ENCODE data around the gene TACC2. TPM values are rescaled to one million over a fixed set of nuclear protein-coding genes. Genes with fewer than 3 reads are reported as not detected.

Gene TACC2
- total RNA-seq, 1 donor from 2014 or later: 11.2 TPM

GRCh38 chr10:122122493-122122892, 133.5 kb downstream of the TACC2 start:
- DNase-seq (ENCODE audit: low read depth): no peak

DNA sequence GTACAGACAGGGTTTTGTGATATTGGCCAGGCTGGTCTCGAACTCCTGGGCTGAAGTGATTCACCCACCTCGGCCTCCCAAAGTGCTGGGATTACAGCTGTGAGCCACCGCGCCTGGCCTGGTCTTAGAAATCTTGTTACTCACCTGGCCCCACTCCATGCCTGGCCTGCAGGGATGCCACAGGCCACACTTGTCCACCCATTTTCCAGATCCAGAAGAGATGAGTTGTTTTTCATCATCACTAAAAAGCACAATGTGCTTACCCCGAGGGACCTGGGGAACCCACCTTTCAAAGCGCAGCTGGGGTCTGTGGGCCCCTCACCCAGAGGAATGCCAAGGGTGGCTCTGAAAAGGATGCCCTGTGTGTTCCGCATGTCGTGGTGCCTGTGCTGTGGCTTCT, 134.2 kb downstream of the TACC2 start:
- no peak for DNase-seq (ENCODE audit: low read depth)

GRCh38 chr10:122124342-122124741, 135.4 kb downstream of the TACC2 start:
- DNase-seq (ENCODE audit: low read depth): no peak

- DNase-seq (ENCODE audit: low read depth): no peak
Observed at GRCh38 chr10:122124808-122125207, 135.8 kb downstream of the TACC2 start.

GRCh38 chr10:122126763-122127659, 138.0 kb downstream of the TACC2 start:
- DNase-seq (ENCODE audit: low read depth): peak; percentile 93

GRCh38 chr10:122127943-122128342, 139.0 kb downstream of the TACC2 start:
- peak; percentile 48 for DNase-seq (ENCODE audit: low read depth)

DNA sequence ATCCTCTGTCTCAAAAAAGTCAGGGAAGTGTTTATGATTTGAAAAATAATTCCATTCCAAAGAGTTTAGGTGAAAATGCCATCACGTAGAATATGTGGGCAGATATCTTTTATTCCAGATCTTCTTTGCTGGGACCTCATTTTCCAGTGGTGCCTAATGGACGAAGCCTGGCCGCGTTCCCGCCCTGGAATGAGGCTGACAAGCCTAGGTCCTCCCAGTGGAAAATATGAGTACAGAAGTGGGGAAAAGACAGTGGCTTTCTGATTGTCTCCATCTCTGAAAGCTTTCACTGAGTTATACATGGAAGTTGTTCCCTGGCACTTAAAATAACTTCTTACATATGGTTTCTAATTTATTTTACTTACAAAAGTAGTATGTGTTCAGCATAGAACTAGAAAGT, 139.4 kb downstream of the TACC2 start:
- no peak for DNase-seq (ENCODE audit: low read depth)

DNA sequence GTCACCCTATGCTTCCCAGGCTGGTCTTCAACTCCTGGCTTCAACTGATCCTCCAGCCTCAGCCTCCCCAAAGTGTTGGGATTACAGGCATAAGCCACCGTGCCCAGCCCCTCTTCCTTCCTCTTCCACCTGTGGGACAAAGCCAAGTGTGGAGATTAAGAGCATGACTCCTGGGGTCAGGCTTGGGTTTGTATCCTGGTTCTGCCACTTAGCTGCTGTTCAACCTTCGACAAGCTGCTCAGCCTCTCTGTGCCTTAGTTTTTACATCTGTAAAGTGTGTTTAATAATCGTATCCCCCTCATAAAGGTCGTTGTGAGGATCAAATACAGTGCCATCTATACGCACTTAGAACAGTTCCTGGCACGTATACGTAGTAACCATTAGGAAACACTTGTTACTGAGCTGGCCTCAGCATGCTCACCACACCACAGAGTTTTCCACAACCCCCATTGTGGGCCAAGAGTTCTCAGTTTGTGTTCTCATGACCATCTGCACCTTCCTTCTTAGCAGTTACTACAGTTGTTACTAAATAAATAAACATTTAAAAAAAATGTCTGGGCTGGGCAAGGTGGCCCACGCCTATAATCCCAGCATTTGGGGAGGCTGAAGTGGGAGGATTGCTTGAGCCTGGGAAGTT, 141.6 kb downstream of the TACC2 start:
- DNase-seq (ENCODE audit: low read depth): no peak

DNA sequence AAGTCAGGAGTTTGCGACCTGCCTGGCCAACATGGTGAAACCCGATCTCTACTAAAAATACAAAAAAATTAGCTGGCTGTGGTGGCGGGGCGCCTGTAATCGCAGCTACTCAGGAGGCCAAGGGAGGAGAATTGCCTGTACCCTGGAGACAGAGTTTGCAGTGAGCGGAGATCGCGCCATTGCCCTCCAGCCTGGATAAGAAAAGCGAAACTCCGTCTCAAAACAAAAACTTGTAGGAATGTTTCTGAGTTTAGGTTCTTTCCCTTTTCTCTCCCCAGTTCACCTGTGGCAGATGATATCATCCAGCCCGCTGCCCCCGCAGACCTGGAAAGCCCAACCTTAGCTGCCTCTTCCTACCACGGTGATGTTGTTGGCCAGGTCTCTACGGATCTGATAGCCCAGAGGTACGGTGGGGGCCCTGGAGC, 143.4 kb downstream of the TACC2 start:
- no peak for DNase-seq (ENCODE audit: low read depth)

DNA sequence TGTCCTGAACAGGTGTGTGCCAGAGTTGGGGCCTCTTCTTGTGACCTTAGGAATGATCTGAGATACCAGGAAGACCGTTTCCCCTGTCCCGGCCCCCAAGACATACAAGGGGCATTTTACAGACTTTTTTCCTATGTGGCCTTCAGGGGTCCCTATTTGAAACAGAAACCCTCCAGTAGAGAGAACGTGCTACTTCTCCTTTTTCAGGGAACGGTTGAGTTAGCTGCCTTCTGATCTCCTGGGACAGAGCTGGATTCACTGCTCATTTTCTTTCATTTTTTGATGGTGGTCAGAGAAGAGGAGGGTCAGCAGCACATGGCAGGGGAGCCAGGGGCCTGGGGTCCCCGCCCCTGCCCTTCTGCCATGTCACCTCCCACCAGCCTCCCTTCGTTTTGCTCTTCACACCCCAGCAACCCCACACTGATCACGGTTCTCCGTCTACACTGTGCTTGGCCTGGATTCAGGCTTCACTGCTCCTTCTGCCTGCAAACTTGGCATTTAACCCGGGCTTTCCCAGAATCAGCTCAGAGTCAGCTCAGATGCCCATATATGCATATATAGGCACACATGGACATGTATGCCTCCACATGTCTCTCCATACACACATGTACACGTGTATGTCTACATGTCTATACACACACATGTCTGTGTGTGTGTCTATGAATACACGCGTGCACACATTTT, 144.1 kb downstream of the TACC2 start:
- DNase-seq (ENCODE audit: low read depth): no peak

- no peak for DNase-seq (ENCODE audit: low read depth)
Observed at GRCh38 chr10:122135251-122136025, 146.5 kb downstream of the TACC2 start.

DNA sequence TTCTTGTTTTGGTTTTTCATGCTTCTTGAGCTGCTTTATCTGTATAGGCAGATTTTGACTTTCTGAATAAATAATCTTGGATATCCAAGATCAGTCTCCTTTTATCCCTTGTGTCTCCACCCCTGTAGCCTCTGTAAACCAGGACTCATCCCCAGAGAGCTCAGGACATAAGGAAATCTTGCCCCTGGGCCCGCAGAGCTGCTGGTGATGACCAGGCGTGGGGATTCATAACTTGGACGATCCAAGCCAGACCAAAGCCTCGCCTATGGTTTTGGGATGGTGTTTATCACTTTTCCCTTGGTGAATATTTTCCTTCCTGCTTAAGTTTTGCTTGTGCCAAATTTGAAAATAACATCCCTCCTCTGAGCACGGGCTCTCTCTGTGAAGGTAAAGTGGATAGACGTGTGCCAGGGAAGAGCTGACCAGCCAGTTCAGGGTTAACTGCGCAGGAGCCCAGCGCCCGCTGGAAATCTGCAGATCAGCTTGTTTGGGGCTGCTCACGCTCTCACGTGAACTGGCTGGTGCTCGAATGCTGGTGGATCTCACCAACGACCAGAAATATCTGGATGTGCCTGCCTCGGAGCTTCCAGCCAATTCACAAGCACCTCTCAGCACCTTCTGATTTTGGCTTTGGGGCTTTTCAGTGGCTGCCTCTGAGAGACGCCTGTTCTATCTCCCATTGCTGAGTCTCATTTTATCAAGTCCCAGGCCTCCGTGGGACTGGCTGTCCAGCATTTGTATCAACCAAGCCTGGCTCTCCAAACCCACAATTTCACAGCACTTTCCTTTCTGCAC, 150.1 kb downstream of the TACC2 start:
- DNase-seq (ENCODE audit: low read depth): no peak

DNA sequence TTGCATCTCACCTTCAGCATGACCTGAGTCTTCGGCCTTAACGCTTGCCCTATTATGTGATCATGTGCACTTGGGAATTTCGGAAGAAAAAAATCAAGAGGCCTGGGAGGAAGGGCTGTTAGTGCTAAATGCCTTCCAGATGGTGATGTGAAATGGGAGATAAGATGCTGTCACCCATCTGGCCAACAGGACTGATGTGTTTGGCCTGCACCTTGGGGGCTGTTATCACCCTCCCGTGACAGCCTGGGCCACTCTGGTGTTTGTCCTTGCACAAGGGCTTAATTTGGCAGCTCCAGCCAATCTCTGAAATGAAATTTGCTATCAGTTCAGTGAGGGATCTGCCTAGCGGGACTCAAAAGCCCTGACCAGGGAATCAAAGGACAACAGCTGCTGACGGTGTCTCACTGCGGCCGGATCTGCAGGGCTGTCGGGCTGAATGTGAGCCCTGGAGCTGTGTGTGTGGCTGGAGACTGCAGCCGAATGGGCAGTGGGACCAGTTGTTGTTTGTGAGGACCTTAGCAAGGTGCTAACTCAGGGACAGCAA, 150.7 kb downstream of the TACC2 start:
- no peak for DNase-seq (ENCODE audit: low read depth)

DNA sequence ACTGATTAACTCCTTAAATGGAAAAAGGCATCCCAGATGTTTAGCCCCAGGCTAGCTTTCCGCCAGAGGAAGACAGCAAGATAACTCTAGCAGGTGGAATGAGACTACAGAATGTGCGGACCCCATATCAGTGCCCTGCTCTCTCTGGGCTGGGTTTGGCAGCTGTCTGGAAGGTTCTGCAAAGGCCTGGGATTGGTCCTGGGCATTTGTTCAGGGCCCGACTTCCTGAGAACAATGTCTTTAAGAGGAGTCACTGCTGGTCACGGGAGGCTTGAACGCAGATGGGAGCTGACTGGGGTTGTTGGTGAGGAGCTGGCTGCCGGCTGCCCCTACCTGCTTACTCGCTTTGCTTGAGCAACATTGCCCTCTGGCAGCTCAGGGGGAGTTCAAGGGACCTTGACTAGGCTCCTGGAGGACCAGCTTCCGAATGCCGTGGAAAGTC, 151.5 kb downstream of the TACC2 start:
- DNase-seq (ENCODE audit: low read depth): peak; percentile 87

- peak; percentile 96 for DNase-seq (ENCODE audit: low read depth)
Observed at GRCh38 chr10:122140941-122141623, 152.1 kb downstream of the TACC2 start.

DNA sequence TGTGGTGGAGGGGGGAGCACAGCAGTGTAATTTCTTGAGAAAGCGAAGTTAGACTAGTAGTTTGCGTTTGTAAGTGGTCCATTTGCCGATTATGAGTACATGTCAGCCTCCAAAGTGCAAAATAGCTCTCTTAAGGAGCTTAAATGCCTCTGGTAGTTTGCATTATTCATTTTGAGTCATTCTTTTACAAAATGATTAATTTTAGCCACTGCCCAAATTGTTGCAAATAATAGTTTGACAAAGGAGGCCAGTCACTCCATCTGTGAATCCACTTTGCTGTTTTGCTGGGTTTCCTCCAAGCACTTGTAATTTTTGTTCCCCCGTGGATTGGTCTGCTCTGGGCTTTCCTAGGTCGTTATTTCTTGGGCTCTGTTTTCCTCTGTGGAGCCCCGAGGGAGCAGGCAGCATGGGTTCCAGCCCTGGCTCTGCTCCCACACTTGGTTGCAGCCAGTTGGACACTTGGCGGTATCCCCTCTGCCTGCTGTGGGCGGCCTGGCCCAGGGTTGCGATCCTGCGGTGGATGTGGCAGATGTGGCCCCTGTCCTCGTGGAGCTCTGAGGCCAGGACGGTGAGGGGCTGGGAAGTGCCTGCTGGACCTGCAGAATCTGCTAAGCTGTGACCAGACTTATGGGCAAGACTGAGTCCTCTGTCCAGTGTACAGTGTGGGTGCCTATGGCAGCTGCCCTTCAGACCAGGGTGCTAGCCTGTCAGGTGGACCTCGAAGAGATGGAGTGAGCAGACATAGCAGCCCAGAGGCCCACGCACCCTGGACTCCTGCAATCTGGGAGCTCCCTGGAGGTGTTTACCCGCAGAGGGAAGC, 153.1 kb downstream of the TACC2 start:
- peak; percentile 62 for DNase-seq (ENCODE audit: low read depth)

DNA sequence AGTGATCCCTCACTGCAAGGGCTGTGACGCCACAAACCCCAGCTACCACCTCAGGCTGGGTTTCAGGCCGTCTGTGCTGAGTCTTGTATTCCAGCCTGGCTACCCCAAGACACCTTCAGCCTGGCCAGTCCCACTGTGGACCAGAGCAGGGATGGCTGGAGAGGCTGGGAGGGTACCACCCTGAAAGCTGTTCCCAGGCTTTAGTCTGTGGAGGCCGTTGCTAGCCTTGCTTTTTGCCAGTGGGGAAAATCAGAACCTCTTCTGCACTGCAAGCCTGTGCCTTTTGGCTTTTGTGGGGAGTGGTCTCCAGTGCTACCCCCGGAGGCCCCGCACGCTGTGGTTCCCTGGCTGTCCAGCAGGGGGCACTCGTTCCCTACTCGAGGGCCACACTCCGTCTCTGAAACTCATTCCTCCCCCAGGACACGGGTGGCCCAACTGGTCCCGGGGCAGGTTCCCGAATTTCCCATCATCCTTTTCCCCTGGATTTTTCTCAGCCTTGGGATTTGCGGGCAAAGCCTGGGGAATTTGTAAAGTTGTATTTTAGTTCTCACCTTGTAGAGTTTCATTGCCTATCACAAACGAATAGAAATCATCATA, 153.8 kb downstream of the TACC2 start:
- DNase-seq (ENCODE audit: low read depth): no peak

DNA sequence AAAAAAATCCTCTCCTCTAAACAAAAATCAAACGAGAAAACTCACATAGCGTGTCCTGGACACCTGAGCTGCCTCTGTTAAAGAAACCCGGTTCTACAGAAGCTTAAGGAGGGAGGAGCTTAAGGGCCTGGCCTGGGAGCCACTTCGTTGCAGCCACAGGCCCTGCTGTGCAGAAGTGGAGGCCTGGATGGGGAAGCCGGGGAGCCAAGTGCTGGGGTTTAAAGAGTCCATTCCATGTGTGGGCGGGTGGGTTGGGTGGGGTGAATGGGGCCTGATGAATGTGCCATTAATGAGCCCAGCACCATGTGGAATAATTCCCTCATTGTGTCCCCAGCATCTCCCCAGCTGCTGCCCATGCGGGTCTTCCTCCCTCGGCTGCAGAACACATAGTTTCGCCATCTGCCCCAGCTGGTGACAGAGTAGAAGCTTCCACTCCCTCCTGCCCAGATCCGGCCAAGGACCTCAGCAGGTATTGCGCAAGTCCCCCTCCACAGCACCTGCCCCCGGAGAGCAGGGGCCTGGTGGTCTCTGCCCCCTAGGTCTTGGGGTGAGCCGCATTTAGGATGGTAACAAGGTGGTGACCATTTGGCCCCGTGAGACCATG, 154.4 kb downstream of the TACC2 start:
- DNase-seq (ENCODE audit: low read depth): no peak
